ENCODE results near the gene SFT2D1.
"Not testable (repeated sequence)": the region's sequence is repeated elsewhere in the genome, so short reads cannot be mapped to it uniquely, and the experiment has no call there.

Gene SFT2D1

DNA sequence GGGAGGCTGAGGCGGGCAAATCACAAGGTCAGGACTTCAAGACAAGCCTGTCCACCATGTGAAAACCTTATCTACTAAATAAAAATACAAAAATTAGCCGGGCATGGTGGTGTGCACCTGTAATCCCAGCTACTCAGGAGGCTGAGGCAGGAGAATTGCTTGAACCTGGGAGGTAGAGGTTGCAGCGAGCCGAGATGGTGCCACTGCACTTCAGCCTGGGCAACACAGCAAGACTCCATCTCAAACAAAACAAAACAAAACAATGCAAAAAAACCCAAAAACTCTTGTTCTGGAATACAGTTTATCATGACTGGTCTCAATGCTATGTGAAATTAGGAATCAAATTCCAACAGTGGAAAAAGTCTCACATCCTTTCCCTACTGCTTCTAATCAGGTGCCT, 20.1 kb upstream of the SFT2D1 start:
- not testable (repeated sequence) for DNase-seq

- no peak for DNase-seq
Observed at GRCh38 chr6:166361077-166361429, 18.7 kb upstream of the SFT2D1 start.

DNA sequence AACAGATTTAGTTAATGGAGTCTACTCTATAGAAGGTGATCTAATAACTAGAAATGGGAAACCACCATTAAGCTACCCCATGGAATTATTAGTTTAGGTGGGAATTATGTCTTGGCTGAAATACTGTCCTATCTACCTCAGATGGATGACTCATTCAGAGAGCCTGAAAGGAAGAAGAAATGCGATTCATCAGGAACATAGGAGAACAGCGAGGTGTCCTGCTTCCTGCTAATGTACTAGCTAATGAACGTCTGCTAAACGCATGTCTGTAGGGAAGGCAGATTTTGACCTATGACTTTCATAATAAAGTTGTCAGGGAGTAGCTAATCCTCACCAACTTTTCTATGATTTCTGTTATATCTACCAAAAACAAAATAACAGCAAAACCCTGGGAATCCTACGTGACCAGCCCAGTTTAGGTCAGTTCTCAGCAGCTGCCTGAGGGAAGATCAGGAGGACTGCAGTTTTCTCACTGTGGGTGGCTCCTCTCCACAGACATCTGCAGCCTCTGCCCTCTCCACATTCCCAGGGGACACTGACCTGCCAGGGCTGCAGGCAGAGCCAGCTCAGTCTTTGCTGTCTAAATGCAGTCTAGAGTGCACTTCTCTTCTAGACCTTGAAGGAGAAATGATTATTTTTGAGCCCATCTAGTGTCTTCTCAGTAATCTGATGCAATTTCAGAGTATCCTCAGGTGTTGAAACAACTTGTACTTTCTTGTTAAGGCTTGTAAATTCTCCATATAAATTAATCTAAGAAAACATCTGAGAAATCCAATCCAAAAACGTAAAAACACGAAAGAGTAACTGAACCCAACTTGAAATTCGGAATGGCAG, 18.1 kb upstream of the SFT2D1 start:
- DNase-seq, result no peak

GRCh38 chr6:166355552-166355951, 13.2 kb upstream of the SFT2D1 start:
- DNase-seq, result no peak

DNA sequence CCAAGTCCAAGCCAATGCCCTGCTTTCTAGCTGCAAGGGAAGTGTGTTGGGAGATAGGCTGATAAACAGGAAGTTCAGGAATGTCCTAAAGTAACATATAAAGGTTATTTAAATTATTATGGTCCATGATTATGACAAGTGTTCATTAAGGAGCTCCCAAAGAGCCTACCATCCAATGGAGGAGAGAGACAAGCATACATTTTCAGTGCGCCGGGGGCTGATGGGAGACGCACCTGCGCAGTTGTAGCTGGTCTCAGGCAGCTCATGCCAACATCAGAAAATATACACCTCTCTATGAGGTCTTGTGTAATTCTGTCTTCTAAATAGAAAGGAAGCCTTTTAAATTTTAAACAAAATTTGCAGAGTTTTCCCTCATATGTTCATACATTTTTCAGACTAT, 12.6 kb upstream of the SFT2D1 start:
- no peak for DNase-seq

DNA sequence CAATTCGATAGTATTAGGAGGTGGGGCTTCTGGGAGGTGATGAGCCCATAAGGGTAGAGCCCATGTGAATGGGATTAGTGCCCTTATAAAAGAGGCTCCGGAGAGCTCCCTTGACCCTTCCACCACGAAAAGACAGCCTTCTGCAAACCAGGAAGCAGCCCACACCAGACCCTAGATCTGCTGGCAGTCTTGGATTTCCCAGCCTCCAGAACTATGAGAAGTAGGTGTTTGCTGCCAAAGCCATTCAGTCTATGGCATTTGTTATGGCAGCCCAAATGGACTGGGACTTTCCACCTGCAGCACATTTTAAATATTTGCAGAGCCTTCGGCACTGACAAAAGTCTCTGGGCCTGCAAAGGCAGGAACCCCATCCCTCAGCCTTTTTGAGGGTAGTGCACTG, 11.8 kb upstream of the SFT2D1 start:
- no peak for DNase-seq

- no peak for DNase-seq
Observed at GRCh38 chr6:166353507-166353906, 11.2 kb upstream of the SFT2D1 start.

- DNase-seq, result no peak
Observed at GRCh38 chr6:166352923-166353322, 10.6 kb upstream of the SFT2D1 start.

- peak; percentile 77 for DNase-seq
Observed at GRCh38 chr6:166351715-166352285, 9.5 kb upstream of the SFT2D1 start.

DNA sequence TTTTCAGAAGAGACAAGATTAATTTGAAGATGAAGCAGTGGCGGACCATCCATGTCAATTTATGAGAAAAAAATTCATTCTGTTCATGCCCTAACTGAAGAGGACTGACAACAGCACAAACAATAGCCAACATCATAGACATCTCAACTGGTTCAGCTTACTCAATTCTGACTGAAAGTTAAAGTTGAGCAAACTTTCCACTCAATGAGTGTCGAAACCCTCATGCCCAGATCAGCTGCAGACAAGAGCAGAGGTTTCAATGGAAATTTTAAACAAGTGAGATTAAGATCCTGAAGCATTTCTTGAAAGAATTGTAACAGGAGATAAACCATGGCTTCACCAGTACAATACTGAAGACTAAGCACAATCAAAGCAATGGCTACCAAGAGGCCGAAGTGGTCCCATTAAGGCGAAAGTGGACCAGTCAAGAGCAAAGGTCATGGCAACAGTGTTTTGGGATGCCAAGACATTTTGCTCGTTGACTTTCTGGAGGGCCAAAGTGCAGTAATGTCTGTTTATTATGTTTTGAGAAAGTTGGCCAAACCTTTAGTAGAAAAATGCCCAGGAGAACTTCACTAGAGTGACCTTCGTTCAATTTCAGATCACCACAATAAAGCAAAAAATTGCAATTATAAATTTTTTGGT, 6.1 kb upstream of the SFT2D1 start:
- DNase-seq, result no peak

GRCh38 chr6:166346965-166347364, 4.6 kb upstream of the SFT2D1 start:
- DNase-seq, result no peak

GRCh38 chr6:166346449-166346848, 4.1 kb upstream of the SFT2D1 start:
- DNase-seq, result no peak

DNA sequence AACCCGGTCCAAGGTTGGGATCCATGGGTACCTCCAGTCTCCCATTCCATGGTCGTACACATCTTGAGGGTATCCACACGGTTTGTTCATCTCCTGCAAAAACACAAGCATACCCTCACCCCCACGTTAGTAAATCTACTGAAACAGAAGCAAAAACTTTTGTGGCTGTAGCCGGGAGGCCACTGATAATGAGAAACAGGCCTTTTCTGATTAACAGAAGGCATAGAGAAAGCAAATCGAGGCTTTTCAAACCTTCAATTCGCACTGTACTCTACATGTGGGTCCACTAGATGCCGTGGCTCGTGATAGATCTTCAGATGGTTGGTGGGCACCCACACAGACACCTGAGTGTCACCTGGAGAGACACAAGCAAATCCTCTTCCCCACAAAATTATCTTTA, 3.3 kb upstream of the SFT2D1 start:
- not testable (repeated sequence) for DNase-seq

- not testable (repeated sequence) for DNase-seq
Observed at GRCh38 chr6:166344921-166345320, 2.6 kb upstream of the SFT2D1 start.

DNA sequence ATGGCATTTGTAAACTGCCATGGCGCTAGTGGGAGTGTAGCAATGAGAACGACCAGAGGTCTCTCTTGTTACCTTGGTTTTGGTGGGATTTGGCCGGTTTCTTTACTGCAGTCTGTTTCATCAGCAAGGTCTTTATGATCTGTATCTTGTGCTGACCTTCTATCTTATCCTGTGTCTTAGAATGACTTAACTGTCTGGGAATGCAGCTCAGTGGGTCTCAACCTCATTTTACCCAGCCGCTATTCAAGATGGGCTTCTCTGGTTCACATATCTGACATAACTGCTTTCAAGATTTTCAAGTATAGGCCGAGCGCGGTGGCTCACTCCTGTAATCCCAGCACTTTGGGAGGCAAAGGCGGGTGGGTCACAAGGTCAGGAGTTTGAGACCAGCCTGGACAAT, 1.9 kb upstream of the SFT2D1 start:
- DNase-seq, result no peak

- DNase-seq, result no peak
Observed at GRCh38 chr6:166343150-166343487, 774 bp upstream of the SFT2D1 start.

- peak; percentile 44 for DNase-seq
Observed at GRCh38 chr6:166341977-166342348, 382 bp downstream of the SFT2D1 start.

GRCh38 chr6:166341464-166341863, 881 bp downstream of the SFT2D1 start:
- DNase-seq, result no peak

GRCh38 chr6:166338854-166339253, 3.5 kb downstream of the SFT2D1 start:
- no peak for DNase-seq

GRCh38 chr6:166336847-166337246, 5.5 kb downstream of the SFT2D1 start:
- DNase-seq, result no peak

DNA sequence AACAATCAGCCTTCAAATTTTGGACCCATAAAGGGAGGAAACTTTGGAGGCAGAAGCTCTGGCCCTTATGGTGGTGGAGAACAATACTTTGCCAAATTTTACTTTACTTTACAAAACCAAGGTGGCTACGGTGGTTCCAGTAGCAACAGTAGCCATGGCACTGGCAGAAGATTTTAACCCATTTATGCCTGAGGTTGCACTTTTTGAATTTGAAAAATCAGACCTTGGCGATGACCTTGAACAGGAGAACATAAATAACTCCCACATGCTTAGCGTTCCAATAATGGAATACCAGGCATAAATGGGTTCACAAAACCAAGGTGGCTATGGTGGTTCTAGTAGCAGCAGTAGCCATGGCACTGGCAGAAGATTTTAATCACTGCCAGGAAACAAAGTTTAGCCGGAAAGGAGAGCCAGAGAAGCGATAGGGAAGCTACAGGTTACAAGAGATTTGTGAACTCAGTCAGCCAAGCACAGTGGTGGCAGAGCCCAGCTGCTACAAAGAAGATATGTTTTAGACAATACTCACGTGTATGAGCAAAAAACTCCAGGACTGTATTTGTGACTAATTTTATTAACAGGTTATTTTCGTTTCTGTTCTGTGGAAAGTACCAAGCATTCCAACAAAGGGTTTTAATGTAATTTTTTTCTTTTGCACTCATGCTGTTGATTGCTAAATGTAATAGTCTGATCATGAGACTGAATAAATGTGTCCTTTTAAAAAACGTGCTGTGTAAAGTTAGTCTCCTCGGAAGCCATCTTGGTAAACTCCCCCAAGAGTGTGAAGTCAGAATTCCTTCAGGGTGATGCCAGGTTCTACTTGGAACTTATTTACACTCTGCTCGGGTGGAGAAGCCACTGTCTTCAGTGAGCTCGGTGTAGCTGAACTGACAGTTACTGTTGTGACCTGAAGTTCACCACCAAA, 6.7 kb downstream of the SFT2D1 start:
- DNase-seq, result no peak

DNA sequence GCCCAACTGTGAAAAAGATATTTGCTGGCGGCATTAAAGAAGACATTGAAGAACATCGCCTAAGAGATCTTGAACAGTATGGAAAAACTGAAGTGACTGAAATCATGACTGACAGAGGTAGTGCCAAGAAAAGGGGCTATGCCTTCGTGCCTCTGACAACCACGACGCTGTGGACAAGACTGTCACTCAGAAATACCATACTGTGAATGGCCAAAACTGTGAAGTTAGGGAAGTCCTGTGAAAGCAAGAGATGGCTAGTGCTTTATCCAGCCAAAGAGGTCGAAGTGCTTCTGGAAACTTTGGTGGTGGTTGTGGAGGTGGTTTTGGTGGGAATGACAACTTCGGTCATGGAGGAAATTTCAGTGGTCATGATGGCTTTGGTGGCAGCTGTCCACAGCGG, 7.5 kb downstream of the SFT2D1 start:
- DNase-seq, result no peak
